Calu3 (cell line): ENCODE measurements around the gene FAM117B. TPM values are rescaled to one million over a fixed set of nuclear protein-coding genes. Genes with fewer than 3 reads are reported as not detected.
A peak's percentile ranks its signal among the peaks of the same experiment; 100 is the strongest.

Experiments
- BruUV-seq: library from RNA; stranded (reverse); fragments of 400-500 nt; replicated peaks from 2 replicates; lab custom pipeline; 2021; lab: Mats Ljungman, UMichigan
- CTCF ChIA-PET: fragments of 300-600 bp; sonication (Branson Sonifier 250); formaldehyde crosslinking; loops from one replicate; lab custom pipeline; 2022; ENCODE audit warnings: antibody characterized with exemption; lab: Charles Lee
- DNase-seq: peaks from one replicate; pipeline ENCODE4 v3.0.0; 2022
- H3K27ac Mint-ChIP-seq: one replicate; pipeline ENCODE4 v1.8.0; 2022; ENCODE audit warnings: mixed read lengths; ENCODE audit not compliant: unreplicated experiment
- H3K27me3 Mint-ChIP-seq: one replicate; pipeline ENCODE4 v1.8.0; 2022; ENCODE audit warnings: mixed read lengths; ENCODE audit not compliant: unreplicated experiment
- H3K36me3 Mint-ChIP-seq: one replicate; pipeline ENCODE4 v1.8.0; 2022; ENCODE audit warnings: mild to moderate bottlenecking, moderate library complexity, mixed read lengths; ENCODE audit not compliant: insufficient read depth, unreplicated experiment
- H3K4me1 Mint-ChIP-seq: one replicate; pipeline ENCODE4 v1.8.0; 2022; ENCODE audit warnings: mild to moderate bottlenecking, low read depth, mixed read lengths; ENCODE audit not compliant: unreplicated experiment
- H3K4me3 Mint-ChIP-seq: one replicate; pipeline ENCODE4 v1.8.0; 2022; ENCODE audit warnings: mild to moderate bottlenecking, low read depth, moderate library complexity, mixed read lengths; ENCODE audit not compliant: unreplicated experiment
- H3K9me3 Mint-ChIP-seq: one replicate; pipeline ENCODE4 v1.8.0; 2022; ENCODE audit warnings: low read depth, mixed read lengths; ENCODE audit not compliant: unreplicated experiment
- CTCF ChIP-seq: fragments of 200-600 bp; IDR thresholded peaks from one replicate; pipeline ENCODE4 v1.8.0; 2022; ENCODE audit warnings: antibody characterized with exemption; ENCODE audit not compliant: unreplicated experiment
- intact Hi-C: fragments of 100-400 bp; cut with micrococcal nuclease; formaldehyde crosslinking; loops from one replicate; pipeline ENCODE4 v1.10.0; 2022; ENCODE audit not compliant: unreplicated experiment
- total RNA-seq: library from RNA; stranded (reverse); gene quantifications from 2 replicates; pipeline ENCODE4 v1.2.3, GENCODE V29; 2022

FAM117B gene
- total RNA-seq, 1 experiment from 2014 or later = 7.5 TPM

GRCh38 chr2:202780514-202781021 lies 145.8 kb downstream of the FAM117B start:
- Mint-ChIP-seq H3K9me3 (no peaks in the 10 kb centered on the region), H3K4me3 (no peak overlapping the region), H3K27ac (peak overlapping the region; percentile 30), H3K36me3 (no peaks in the 10 kb centered on the region), H3K4me1 (peaks cover 39% of the 10 kb centered on the region), H3K27me3 (no peaks in the 10 kb centered on the region)
- intact Hi-C loops = no loop called here
- no TSS peak for BruUV-seq
- peak; percentile 2 for DNase-seq
- CTCF ChIA-PET = no interaction called here
- TF ChIP-seq CTCF = no peak

- Mint-ChIP-seq H3K27ac (no peak overlapping the region), H3K4me1 (peaks cover 39% of the 10 kb centered on the region), H3K27me3 (no peaks in the 10 kb centered on the region), H3K4me3 (no peak overlapping the region), H3K36me3 (no peaks in the 10 kb centered on the region), H3K9me3 (no peaks in the 10 kb centered on the region)
- DNase-seq = no peak
- intact Hi-C loops = no loop called here
- no peak for TF ChIP-seq CTCF
- CTCF ChIA-PET = interaction anchor here (0.7 kb wide), 1 partner anchor 9 kb away, joined by 3 read pairs; no protein-coding TSS in a partner anchor
- no TSS peak for BruUV-seq
Observed at GRCh38 chr2:202782940-202783558, 148.3 kb downstream of the FAM117B start.

GRCh38 chr2:202786842-202787241 lies 152.1 kb downstream of the FAM117B start:
- no peaks in the 10 kb centered on the region for H3K27me3 Mint-ChIP-seq
- no peaks in the 10 kb centered on the region for H3K9me3 Mint-ChIP-seq
- no TSS peak for BruUV-seq
- no peak for DNase-seq
- H3K36me3 Mint-ChIP-seq = no peaks in the 10 kb centered on the region
- H3K4me3 Mint-ChIP-seq = no peak overlapping the region
- peaks cover 12% of the 10 kb centered on the region for H3K4me1 Mint-ChIP-seq
- no peak for TF ChIP-seq CTCF
- intact Hi-C loops = no loop called here
- CTCF ChIA-PET = no interaction called here
- H3K27ac Mint-ChIP-seq = no peak overlapping the region

GRCh38 chr2:202790676-202791075 lies 155.9 kb downstream of the FAM117B start:
- DNase-seq = no peak
- Mint-ChIP-seq H3K27me3 (no peaks in the 10 kb centered on the region), H3K36me3 (no peaks in the 10 kb centered on the region), H3K4me1 (no peaks in the 10 kb centered on the region), H3K27ac (no peak overlapping the region), H3K9me3 (no peaks in the 10 kb centered on the region), H3K4me3 (no peak overlapping the region)
- CTCF ChIA-PET = interaction anchor here (0.6 kb wide), 1 partner anchor 1128 kb away, joined by 4 read pairs; no protein-coding TSS in a partner anchor
- TF ChIP-seq CTCF = no peak
- intact Hi-C loops = no loop called here
- no TSS peak for BruUV-seq
